DMS79 treated with DMSO at 0.1 percent for 48 hours (cell line): ENCODE data around the gene ARMH4.
"Not testable (repeated sequence)": the region's sequence is repeated elsewhere in the genome, so short reads cannot be mapped to it uniquely, and the experiment has no call there.

Experiments used
- DNase-seq: peaks from one replicate; lab custom pipeline; 2025; lab: John Stamatoyannopoulos, UW

Gene ARMH4

DNA sequence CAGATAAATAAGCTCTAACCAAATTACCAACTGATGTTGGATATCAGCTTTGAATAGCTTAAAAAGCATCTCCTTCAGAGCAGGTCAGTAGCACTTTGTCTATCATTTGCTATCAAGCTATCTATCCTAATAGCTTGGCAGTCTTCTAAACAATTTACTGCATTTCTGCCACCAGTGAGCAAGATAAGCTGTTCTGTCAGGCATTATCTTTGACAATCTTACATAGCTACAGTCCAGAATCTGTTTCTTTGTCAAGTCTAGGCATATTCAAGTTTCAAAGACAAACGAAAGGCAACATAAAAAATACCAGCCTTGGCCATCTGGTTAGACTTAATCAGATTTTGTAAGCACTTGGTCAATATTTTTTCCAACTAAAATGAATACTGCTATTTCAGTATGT, 5.6 kb downstream of the ARMH4 start:
- no peak for DNase-seq

DNA sequence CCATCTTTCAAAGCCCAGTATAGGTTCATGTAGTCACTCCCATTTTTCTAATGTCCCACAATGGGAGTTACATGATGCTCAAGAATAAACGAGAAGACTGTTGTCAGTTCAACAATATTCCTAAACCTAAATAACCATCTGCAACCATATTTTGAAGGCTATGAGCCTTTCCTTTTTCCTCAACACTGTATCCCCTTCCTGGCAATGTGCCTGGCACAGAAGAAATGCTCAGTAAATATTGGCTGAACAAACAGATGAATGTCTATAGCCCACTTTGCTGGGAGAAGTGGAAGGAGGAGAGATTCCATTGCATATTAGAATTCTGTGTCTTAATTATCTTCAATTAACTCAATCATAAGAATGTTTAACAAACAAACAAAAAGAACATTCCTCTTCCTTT, 6.1 kb downstream of the ARMH4 start:
- peak; percentile 17 for DNase-seq

DNA sequence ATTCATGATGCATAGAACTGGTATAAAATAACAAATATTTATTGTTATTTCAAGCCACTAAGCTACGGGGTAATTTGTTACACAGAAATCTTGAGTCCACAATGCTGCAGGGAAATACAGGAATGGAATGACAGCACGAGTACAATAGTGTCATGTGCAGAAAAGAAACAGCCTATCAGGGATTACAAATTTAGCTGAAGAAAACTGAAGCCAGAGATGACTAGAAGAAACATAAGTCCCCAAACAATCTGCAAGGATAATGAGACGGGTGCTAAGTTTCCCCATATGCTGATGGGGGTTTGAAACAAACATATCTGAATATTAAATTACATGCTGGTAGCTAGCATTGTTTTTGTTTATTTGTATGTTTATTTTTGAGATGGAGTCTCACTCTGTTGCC, 8.9 kb downstream of the ARMH4 start:
- DNase-seq = no peak

DNA sequence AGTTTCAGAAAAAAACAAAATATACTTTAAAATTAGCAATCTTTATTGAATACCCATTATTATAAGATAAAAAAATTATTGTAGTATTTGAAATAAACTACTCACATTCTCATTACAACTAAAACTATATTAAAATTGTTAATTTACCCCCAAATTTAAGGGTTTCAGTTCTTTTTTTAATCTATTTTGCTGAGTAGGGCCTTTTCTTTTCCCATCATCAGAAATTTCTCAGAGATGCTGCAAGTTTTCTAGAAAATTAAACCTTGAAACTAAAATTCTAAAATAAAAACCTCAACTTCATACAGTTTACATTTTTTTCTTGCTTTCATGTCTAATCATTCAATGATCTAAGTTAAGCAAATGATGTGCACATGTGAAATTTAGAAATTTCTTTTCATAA, 10.1 kb downstream of the ARMH4 start:
- no peak for DNase-seq

DNA sequence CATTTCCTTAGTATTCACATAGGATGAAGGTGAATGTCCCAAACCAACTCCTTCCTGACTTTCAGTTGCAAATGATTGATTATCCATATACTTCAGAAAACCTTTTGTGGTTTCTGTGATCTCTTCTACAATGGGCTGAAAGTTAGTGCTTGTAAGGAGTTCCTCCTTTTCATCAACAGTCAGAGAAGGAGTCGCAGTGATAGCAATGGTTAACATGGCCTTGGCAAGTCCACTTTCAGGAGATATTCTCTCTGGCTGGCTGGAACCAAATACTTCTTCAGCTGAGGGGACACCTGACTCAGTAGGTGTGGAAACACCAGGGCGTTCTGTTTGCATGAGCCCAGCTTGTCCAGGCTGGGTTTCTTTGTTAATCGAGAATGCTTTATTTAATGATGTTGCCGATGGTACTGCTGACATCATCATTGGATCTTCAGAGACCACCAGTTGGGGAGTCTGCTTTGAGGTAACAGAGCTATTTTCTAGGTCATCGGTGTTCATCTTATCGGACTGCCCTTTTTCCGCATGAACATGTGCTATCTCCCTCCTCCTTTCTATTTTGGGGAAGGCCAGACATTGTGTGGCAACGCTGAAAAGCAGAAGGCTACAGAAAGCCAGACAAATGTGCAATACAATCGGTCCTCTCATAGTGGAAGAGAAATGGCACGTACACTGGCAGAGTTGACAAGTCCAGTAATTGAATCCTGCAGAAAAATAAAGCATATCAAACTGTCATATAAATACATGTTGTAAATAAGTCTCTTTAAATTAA, 13.1 kb downstream of the ARMH4 start:
- no peak for DNase-seq

DNA sequence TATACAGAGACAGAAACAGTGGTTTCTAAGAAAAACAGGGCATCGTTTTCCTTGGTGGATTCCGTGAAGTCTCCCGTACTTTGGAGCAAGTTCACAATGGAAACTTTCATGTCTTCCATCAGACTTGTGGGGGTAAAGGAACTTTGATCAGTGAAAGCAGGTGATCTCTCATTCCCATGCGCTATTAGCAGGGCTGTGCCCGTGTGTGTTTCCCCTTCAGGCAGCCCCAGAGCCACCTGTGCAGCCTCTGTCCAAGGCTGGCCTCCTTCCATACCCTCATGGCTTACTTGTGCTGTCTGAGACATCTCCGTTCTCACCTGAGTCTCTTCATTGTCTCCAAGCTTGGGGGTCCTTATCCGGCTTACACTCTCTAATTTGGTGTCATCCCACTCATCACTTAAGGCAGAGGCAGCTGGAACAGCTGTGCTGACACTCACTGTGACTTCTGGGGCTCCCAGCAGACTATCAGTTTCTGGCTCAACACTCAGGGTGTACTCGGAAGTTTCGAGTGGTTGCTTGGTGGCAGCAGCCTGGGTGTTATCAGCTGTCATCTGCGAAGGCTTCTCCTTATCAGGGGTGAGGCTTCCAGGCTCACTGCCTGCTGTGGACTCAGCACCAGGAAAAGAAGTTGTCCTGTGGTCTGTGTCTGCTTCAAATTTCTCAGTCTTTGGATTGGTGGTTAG, 13.8 kb downstream of the ARMH4 start:
- DNase-seq = no peak

DNA sequence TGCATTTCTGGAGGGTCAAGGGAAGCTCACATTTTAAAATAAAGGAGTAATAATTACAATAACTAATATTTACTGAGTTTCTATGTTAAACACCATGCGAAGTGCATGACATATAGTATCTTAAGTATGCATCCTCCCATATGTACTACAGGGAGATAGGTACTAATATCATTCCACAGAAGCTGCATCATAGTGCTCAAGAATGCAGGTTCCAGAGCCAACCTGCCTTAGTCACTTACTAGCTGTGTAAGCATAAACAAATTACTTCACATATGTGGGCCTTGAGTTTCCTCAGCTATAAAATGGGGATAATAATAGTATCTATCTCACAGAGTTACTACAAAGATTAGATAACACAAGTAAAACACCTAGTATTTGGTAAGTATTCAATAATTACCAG, 18.3 kb downstream of the ARMH4 start:
- DNase-seq = no peak

DNA sequence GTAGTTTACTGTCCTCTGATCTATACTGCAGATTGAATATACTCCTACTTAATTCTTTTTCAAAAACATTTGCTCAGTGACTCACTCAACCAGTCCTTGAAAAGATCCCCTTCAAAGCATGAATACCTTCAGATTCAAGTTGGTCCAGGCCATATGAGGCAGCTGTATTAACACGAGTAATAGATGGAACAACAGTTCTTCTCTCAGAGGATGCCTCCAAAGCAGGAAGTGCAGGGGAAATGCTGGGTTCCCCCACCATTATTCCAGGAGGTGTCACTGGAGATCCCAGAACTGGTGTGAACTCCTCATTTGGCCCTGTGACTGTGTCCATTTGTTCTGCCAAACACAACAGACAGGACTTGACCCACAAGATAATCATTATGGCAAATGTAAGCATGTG, 20.6 kb downstream of the ARMH4 start:
- DNase-seq = no peak

DNA sequence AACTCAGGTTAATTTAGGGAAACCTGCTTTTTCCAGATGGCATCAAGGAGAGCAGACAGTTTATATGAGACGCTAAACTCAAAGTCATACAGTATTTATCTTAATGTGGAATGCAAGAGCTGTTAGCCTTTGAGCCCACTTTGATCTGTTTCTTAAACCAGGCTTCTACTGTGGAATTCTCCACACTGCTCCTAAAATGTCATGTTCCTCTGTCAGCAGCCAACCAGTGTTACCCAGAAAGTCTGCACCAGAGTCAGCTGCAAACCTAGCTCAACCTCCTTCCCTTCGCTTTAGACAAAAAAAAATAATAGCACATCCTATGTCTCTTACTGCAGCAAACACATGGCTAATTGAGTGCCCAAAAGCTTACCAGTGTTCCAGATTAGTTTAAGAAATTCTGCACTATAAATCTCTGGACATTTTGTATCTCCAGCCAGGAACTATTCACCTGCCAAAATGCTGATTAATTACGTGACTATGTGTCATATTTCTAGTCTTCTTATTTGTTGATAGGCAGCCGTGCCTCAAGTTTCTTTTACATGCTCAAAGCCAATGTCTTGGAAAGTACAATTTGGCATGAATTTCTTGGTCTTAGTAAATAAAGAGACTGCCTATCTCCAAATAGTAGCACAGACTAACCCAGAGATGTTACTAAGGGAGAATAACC, 21.8 kb downstream of the ARMH4 start:
- no peak for DNase-seq

DNA sequence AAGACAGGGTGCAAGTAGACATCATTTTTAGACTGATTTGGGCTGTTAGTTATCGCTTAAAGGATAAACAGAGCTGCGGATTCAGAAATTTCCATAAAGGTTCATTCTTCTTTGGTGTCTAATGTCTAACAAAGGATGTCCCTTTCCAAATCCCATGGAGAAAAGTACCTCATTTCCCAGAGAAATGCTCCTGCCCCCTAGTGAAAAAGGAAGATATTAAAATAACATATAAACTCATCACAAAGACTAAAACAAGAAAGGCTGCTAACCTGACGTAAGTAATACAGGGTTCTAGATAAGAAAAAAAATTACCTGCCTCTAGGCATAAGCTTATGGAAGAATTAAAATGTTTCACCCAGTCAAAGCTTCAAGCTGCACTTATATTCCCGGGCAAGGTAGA, 22.8 kb downstream of the ARMH4 start:
- DNase-seq = no peak

DNA sequence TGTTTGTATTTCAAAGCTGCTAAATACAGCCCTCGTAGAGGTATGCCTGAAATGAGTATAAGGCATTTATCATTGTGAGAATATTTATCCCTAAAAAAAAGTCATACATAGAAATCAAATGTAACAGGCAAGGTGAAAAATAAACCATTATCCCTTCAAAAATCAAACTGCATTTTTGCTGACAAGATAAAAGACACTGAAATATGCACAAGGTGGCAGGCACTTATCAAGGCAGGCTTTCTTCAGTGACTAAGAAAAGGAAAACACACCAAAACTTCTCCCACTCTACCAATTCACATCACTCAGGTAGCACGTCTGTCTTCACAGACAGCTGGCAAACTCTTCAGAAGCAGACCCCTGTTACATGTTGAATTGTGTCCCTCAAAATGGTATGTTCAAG, 23.6 kb downstream of the ARMH4 start:
- DNase-seq = no peak

DNA sequence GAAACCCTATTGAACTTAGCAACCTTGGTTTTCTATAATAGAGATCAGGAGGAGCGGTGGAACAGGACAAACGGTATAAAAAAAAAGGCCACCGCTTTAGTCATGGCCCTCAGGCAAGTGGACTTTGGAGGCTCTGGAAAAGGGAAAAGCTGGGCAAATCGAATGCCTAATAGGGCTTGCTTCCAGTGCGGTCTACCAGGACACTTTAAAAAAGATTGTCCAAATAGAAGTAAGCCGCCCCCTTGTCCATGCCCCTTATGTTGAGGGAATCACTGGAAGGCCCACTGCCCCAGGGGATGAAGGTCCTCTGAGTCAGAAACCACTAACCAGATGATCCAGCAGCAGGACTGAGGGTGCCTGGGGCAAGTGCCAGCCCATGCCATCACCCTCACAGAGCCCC, 29.5 kb downstream of the ARMH4 start:
- DNase-seq = not testable (repeated sequence)

DNA sequence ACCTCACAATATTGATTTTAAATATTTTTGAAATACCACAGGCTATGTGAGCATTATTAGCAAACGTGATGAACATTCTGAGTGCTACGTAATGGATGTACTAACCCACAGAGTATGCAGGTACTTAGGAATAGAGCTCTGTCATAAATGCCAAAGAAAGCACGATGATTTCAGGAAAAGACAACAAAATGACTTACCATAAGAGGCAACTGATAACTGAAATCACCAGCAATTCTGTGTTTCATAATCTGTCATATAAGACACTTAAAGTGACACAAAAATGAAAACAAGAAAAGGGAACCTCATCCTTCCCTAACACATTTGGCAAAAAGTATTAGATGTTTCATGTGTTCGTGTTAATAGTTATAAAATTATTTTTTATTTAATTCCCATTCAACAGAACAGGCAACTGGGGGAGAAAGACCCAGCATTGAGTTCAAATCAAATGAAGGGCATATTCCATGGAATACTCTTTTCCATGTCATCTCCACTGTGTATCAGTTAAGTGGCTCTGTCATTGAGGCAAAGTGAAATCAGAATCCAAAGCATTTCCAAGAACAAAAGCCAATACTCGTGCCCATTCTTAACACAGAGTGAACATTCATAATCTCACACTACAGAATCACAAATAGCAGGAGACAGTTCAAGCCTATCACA, 30.4 kb downstream of the ARMH4 start:
- DNase-seq = no peak

DNA sequence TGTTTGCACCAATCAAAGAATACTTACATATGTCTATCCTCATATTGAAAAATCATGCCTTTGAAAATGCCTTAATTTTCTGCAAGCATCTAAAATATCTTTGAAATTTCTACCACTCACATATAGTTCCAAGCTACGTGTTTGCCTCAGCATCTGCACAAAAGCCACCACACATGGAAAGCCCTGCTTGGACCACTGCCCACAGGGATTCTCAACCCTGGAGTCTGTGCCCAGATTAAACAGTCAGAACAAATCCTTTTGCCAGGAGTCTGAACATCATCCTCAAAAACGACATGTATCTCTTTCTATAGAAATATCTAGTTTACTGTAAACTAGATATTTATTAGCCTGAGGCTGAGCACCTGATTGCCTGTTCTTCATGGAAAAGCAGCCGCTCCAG, 32.6 kb downstream of the ARMH4 start:
- DNase-seq = no peak

DNA sequence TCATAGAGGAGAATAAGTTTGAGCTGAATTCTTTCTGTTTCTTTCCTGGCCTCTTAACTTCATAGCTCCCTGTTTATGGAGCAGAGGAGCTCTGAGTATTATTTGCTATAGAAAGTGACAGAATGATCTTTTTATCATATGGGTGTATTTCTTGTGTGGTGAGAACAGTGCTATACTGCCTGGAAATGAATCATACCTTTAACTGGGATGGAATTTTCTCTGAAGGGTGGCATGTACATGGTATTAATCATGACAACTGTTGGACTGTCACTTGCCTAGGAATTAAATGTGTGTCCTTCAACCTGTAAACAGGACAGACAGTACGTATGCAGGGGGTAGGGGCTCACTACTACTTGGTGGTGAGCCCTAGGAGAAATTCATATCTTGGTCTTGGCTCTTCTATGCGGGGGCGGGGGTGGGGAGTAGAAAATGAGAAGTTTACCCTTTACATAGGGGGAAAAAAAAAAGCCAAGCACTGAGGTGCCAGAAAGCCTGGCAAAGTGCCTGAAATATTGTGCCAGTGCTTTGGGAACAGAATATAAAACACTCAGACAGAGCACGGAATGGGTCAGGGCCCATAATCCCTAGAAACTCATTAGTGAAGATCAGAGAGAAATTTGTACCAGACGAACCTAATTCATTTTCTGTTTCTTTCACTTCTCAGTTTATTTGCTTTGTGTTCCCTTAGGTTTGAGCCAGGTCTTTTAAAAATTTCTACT, 33.8 kb downstream of the ARMH4 start:
- no peak for DNase-seq

DNA sequence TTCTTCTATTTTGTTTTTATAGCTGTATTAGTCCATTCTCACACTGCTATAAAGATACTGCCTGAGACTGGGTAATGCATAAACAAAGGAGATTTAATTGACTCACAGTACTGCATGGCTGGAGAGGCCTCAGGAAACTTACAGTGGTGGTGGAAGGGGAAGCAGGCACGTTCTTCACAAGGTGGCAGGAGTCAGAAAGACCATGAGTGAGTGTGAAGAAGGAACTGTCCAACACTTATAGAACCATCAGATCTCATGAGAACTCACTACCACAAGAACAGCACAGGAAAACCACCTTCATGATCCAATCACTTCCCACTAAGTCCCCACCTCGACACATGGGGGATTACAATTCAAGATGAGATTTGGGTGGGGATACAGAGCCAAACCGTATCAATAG, 42.3 kb downstream of the ARMH4 start:
- no peak for DNase-seq

DNA sequence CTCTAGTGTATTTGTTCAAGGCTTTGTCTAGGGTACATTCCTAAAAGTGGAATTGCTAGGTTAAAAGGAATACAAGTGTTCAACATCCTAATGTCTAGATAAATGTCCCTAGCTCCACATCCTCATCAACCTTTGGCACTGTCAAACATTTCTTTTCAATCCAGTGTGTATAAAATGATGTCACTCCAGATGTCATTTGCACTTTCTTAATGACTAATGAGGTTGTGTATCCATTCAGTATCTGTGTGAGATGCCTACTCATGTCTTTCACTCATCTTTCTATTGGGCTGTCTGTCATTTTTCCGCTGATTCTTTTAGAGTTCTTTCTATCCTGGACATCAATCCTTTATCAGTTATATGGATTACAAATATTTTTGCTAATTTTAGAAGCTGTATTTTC, 43.3 kb downstream of the ARMH4 start:
- DNase-seq = no peak

DNA sequence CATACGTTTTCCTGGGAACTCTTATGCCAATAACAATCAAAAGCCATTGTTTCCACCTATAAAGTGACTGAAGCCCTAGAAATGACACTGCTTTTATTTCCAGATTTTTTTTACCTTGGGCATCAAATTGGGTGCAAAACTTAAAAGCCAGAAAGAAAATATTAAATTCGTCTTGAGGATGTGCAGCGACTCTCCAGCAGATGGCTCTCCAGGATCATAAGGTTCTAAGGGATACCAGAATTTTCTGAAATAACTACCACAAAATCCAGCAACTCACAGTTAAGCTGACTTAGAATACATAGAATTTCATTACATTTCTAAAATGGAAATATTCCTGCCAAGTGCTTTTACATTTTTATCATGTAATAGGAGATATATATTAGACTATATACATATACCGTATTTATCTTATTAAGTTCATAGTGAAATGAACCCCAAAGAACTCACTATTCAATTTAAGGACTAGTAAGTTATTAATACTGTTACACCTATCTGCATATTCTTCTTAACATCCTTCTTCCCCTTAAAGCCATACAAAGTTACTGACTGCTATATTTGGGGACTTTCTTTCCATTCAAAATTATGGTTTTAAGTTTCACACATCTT, 44.0 kb downstream of the ARMH4 start:
- DNase-seq = peak; percentile 76

DNA sequence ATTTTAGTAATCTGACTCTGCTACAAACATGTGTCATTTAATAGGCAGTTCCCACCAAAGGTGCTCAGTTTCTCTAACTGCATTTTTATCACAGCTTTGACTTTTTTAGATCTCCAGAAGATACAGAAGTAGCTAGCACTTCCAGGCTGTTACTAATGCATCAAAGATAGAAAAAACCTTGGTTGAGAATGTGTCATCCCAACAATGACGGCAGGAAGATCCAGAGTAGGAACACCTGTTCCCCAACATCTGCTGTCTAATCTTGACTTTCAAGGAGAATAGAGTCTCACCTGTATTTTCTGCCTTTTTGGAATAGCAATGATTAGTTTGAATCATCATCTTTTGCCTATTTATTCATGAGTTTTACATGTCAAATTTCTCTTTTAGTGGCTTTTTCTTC, 45.0 kb downstream of the ARMH4 start:
- DNase-seq = no peak

DNA sequence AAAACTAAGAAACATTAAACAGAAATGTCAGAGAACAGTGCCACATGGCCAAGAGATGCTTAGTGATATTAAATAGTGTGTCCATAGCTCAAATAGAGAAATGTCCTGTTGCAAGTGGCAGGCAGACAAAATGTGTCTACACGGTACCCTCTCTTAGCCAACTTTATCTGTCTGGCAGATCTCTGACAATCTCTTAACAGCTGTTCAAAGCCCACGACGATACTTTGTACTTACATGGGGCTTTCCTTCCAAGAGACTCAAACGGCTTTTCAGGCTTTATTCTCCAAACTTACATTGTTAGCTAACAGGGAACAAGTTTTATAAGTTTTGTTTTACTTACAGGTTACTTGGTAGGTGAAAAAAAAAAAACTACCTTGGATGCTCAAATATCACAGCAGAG, 45.6 kb downstream of the ARMH4 start:
- no peak for DNase-seq

DNA sequence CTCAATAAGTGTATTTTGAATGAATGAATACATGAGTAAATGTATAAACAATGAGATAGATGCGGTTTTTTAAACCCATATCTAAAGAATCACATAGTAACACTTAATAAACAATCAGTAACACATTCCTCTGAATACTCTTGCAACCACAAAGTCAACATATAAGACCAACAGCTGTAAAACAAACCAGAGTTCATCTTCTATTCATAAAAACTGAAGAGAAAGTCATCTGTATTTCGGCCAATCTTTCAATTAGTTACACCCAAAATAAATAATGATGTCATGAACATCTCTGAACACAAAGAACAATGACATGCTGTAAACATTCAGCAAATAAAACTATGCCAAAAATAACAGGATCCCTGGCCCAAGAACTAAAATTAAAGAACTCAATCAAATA, 47.2 kb downstream of the ARMH4 start:
- no peak for DNase-seq
